Bronchial epithelial cell (primary cell): ENCODE data around the gene CREBBP. TPM values are rescaled to one million over a fixed set of nuclear protein-coding genes. Genes with fewer than 3 reads are reported as not detected.

Experiments used
- DNase-seq: peaks from one replicate; pipeline ENCODE4 v3.0.0-alpha.2; 2010; ENCODE audit warnings: low read depth
- FAIRE-seq: peaks from 2 replicates; lab custom pipeline; 2011; peaks lifted over from hg19 to GRCh38; lab: Jason Lieb, UNC
- H3K27me3 ChIP-seq: 2 replicates; pipeline ENCODE4 v1.5.1; 2011; ENCODE audit warnings: low read length; ENCODE audit not compliant: control insufficient read depth, insufficient read depth
- H3K36me3 ChIP-seq: 2 replicates; pipeline ENCODE4 v1.5.1; 2011; ENCODE audit warnings: low read length; ENCODE audit not compliant: control insufficient read depth, insufficient read depth
- H3K4me3 ChIP-seq: 2 replicates; pipeline ENCODE4 v1.5.1; 2011; ENCODE audit warnings: mild to moderate bottlenecking, low read depth, low read length, control low read depth
- total RNA-seq: library from RNA; depleted of rRNA; stranded (reverse); fragments of >200 nt; gene quantifications from 2 replicates; pipeline ENCODE4 v1.2.1, GENCODE V29; 2014
- TF ChIP-seq, protein P1 (sequence below): IDR thresholded peaks from 2 replicates; pipeline ENCODE4 v1.5.1; 2011; ENCODE audit warnings: mild to moderate bottlenecking, moderate library complexity, low read length, control low read depth, inconsistent platforms; ENCODE audit not compliant: insufficient read depth, severe bottlenecking

The CREBBP gene
- total RNA-seq, 1 donor from 2014 or later: 7.4 TPM

DNA sequence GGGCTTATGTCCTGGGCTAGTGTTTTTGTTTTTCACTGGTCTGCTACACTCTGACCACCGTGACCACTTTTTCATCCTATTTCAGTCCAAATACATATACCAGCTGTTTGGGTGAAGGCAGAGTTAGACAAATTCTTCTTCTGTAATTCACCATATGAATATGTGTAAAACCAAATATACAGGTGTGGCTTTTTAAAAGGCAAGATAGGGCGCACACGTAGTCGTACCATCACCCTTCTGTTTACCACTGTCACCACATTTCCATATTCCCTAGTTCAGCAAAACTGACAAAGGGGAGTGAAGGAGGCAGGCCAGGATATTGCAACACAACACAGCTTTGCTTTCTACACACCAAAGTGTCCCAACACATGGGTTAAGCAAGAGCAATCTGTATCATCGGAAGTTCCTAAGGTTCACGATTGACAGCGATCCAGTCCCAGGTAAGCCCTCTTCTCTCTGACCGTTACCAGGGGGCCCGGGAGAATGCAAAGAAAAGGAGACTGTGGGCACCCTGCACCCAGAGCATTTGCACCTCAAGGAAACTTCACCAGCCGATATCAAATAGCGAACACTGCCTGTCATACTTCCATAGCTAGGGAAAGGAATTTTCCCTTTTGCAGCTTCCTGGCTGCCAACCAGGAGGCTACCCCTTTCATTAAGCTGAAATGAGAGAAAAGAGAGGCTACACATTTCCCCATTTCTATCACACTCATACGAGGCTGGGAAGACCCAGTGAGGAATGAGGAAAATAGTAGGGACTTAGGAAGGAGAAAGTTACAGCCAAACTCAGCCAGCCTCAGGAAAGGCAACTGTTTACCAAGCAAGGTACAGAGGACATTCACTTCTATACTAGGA, 23.1 kb downstream of the CREBBP start:
- DNase-seq (peak; percentile 86), FAIRE-seq (peak; percentile 66)
- no peaks in the 10 kb centered on the region for H3K36me3 ChIP-seq
- H3K4me3 ChIP-seq: no peak overlapping the region
- H3K27me3 ChIP-seq: no peaks in the 10 kb centered on the region
- TF ChIP-seq, protein P1, sequence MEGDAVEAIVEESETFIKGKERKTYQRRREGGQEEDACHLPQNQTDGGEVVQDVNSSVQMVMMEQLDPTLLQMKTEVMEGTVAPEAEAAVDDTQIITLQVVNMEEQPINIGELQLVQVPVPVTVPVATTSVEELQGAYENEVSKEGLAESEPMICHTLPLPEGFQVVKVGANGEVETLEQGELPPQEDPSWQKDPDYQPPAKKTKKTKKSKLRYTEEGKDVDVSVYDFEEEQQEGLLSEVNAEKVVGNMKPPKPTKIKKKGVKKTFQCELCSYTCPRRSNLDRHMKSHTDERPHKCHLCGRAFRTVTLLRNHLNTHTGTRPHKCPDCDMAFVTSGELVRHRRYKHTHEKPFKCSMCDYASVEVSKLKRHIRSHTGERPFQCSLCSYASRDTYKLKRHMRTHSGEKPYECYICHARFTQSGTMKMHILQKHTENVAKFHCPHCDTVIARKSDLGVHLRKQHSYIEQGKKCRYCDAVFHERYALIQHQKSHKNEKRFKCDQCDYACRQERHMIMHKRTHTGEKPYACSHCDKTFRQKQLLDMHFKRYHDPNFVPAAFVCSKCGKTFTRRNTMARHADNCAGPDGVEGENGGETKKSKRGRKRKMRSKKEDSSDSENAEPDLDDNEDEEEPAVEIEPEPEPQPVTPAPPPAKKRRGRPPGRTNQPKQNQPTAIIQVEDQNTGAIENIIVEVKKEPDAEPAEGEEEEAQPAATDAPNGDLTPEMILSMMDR: no peak

DNA sequence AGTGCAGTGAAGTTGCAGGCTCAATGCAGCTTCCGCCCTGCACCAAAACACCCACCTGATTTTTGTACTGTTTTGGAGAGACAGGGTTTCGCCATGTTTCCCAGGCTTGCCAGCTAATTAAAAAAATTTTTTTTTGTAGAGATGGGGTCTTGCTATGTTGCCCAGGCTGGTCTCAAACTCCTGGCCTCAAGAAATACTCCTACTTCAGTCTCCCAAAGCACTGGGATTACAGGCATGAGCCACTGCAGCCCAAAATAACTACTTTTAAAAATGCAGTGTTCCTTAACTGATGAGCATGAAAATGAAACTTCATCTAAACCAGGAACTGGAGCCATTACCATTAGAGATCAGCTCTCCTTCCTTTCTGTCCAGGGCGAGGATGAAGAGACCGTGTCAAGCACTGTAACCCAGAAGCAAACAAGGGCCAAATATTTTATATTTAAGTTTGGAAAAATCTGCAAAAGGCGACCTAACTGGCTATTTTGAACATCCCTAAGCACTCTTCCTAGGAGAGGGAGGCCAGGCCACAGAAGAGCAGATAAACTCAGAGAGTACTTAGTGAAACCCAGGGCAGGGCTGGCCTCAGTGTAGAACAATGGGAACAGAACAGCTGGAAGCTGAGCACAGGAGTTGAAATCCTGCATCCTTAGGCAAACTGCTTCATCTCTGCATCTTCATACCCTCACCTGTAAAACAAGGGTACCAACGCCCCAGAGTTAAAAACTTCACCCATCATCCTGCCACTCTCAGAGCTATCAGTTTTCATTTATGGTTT, 24.0 kb downstream of the CREBBP start:
- TF ChIP-seq, protein P1: no peak
- DNase-seq (no peak), FAIRE-seq (no peak)
- Histone ChIP-seq H3K4me3 (no peak overlapping the region), H3K36me3 (no peaks in the 10 kb centered on the region), H3K27me3 (no peaks in the 10 kb centered on the region)

DNA sequence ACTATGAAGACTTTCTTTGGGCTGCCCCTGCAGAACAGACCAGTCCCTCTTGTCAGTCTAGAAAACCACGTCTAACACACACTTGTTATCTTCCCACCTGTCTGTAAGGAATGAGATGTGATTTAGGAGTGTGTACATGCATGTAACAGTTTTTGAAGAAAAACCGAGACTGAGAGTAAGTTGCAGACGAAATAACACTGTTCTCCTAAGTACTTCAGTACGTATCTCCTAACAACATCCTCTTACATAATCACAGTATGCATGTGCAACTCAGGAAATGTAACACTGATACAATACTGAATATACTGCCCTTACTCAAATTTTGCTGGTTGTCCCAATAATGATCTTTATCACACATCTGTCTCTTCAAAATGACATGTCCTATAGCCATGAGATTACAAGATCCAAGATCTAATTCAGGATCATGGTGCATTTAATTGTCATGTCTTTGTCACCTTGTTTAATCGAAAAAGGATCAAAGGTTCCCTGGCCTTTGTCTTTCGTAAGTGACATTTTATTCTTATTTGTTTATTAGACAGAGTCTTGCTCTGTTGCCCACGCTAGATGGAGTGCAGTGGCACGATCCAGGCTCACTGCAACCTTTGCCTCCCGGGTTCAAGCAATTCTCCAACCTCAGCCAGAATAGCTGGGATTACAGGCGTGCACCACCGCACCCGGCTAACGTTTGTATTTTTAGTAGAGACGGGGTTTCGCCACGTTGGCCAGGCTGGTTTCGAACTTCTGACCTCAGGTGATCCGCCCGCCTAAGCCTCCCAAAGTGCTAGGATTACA, 25.6 kb downstream of the CREBBP start:
- DNase-seq (no peak), FAIRE-seq (no peak)
- Histone ChIP-seq H3K4me3 (no peak overlapping the region), H3K36me3 (peaks cover 3% of the 10 kb centered on the region), H3K27me3 (no peaks in the 10 kb centered on the region)
- TF ChIP-seq, protein P1: no peak

DNA sequence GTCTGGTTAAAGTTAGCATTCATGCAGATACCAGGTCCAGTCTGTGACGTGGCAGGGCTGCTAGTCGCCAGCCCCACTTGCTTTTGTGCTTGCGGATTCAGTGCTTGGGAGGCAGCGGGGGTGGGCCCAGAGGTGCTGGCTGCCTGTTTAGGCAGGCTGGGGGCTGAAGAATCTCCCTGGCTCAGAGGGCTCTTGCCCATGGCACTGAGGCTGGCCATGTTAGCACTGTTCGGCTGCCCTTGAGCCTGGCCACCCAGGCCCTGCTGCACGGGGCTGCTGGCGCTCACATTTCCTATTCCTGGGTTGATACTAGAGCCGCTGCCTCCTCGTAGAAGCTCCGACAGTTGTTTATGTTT, 30.0 kb downstream of the CREBBP start:
- FAIRE-seq (no peak), DNase-seq (no peak)
- H3K27me3 ChIP-seq: no peaks in the 10 kb centered on the region
- TF ChIP-seq, protein P1: no peak
- peaks cover 8% of the 10 kb centered on the region for H3K36me3 ChIP-seq
- H3K4me3 ChIP-seq: no peak overlapping the region

DNA sequence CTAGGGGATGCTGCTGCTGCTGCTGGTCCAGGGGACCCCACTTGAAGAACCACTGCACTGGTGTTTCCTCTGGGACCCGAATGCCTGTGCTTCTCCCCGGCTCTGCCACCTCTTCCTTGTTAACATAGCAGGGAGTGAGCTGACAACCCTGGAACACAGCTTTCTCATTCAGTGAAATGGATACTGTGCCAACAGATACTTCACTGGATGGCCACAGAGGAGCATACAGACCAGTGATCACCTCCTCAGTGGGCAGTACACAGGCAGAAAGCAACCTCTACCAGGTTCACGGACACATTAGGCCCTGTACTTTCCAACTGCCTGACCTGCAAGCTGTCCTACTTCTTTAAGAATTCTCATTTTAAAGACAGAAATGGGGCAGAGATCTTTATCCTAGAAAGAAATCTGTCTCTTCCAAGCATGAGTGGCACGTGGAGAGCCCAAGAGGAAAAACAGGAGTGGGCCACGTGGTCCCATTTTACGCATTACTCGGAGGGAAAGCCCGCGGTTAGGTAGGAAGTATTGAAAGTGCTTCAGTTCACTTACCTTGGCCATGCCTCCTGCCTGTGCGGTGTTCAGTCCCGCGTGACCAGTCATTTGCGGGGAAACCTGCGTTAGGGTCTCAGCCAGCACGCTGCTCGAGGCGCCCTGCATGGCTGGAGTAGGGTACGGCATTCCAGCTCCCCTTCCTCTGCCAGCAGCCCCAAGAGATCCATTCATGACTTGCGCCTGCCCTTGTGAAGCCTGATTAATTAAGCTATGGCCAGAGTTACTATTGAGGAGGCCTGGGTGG, 30.6 kb downstream of the CREBBP start:
- Histone ChIP-seq H3K4me3 (no peak overlapping the region), H3K36me3 (peaks cover 8% of the 10 kb centered on the region), H3K27me3 (no peaks in the 10 kb centered on the region)
- no peak for FAIRE-seq
- DNase-seq: no peak
- TF ChIP-seq, protein P1: no peak
